GM12891 (cell line): Measurements from ENCODE around the gene ISYNA1.

Experiments used
- POLR2A ChIP-seq: IDR thresholded peaks from 2 replicates; pipeline ENCODE4 v1.6.1; 2011; ENCODE audit warnings: low read depth, low read length, control low read depth
- POLR2AphosphoS5 ChIP-seq: IDR thresholded peaks from 2 replicates; pipeline ENCODE4 v1.6.1; 2011; ENCODE audit warnings: low read depth, low read length, control low read depth
- SPI1 ChIP-seq: IDR thresholded peaks from 2 replicates; pipeline ENCODE4 v1.6.1; 2011; ENCODE audit warnings: low read depth, low read length, control low read depth
- TAF1 ChIP-seq: IDR thresholded peaks from 2 replicates; pipeline ENCODE4 v1.6.1; 2011; ENCODE audit warnings: low read depth, low read length, control low read depth

GRCh38 chr19:18484992-18485391 is 47.1 kb upstream of the ISYNA1 start:
- TF ChIP-seq POLR2A (no peak), POLR2AphosphoS5 (no peak), TAF1 (no peak), SPI1 (no peak)
